Neuron (in vitro differentiated cells): ENCODE measurements around the gene TNFRSF6B.
"Not testable (repeated sequence)": the region's sequence is repeated elsewhere in the genome, so short reads cannot be mapped to it uniquely, and the experiment has no call there.

Experiments used
- H2AFZ ChIP-seq: one replicate; pipeline ENCODE4 v1.6.1; 2013; ENCODE audit warnings: low read depth, mild to moderate bottlenecking, inconsistent platforms, low read length, moderate library complexity
- H3K27me3 ChIP-seq: one replicate; pipeline ENCODE4 v1.6.1; 2013; ENCODE audit warnings: low read length; ENCODE audit not compliant: insufficient read depth
- H3K36me3 ChIP-seq: one replicate; pipeline ENCODE4 v1.6.1; 2013; ENCODE audit warnings: low read length; ENCODE audit not compliant: insufficient read depth
- H3K4me1 ChIP-seq: one replicate; pipeline ENCODE4 v1.6.1; 2013; ENCODE audit warnings: low read length; ENCODE audit not compliant: insufficient read depth
- H3K4me3 ChIP-seq: 2 replicates; pipeline ENCODE4 v1.5.1; 2013; ENCODE audit warnings: mild to moderate bottlenecking, low read length, moderate library complexity
- H3K9me3 ChIP-seq: one replicate; pipeline ENCODE4 v1.6.1; 2013; ENCODE audit warnings: low read length

Gene TNFRSF6B

GRCh38 chr20:63667858-63668257 is 28.6 kb upstream of the TNFRSF6B start:
- H2AFZ ChIP-seq: no peak overlapping the region
- no peaks in the 10 kb centered on the region for H3K27me3 ChIP-seq
- H3K36me3 ChIP-seq: peaks cover 44% of the 10 kb centered on the region
- no peaks in the 10 kb centered on the region for H3K9me3 ChIP-seq
- no peaks in the 10 kb centered on the region for H3K4me1 ChIP-seq
- no peak overlapping the region for H3K4me3 ChIP-seq

- Histone ChIP-seq H3K9me3 (no peaks in the 10 kb centered on the region), H3K4me1 (no peaks in the 10 kb centered on the region), H3K27me3 (no peaks in the 10 kb centered on the region), H3K36me3 (peaks cover 40% of the 10 kb centered on the region), H3K4me3 (no peak overlapping the region), H2AFZ (no peak overlapping the region)
Measured at GRCh38 chr20:63668351-63668750, 28.1 kb upstream of the TNFRSF6B start.

GRCh38 chr20:63671695-63672094 is 24.8 kb upstream of the TNFRSF6B start:
- H3K27me3 ChIP-seq, H3K4me1 ChIP-seq, H3K4me3 ChIP-seq, H2AFZ ChIP-seq, H3K9me3 ChIP-seq: not testable (repeated sequence)
- peaks cover 58% of the 10 kb centered on the region for H3K36me3 ChIP-seq

- Histone ChIP-seq H3K4me3 (no peak overlapping the region), H3K36me3 (peaks cover 51% of the 10 kb centered on the region), H3K9me3 (no peaks in the 10 kb centered on the region), H3K27me3 (no peaks in the 10 kb centered on the region), H3K4me1 (no peaks in the 10 kb centered on the region), H2AFZ (no peak overlapping the region)
Measured at GRCh38 chr20:63672666-63673065, 23.8 kb upstream of the TNFRSF6B start.

GRCh38 chr20:63673951-63674350 is 22.5 kb upstream of the TNFRSF6B start:
- Histone ChIP-seq H3K4me3 (no peak overlapping the region), H3K4me1 (no peaks in the 10 kb centered on the region), H3K9me3 (no peaks in the 10 kb centered on the region), H2AFZ (no peak overlapping the region), H3K27me3 (no peaks in the 10 kb centered on the region), H3K36me3 (peaks cover 52% of the 10 kb centered on the region)

DNA sequence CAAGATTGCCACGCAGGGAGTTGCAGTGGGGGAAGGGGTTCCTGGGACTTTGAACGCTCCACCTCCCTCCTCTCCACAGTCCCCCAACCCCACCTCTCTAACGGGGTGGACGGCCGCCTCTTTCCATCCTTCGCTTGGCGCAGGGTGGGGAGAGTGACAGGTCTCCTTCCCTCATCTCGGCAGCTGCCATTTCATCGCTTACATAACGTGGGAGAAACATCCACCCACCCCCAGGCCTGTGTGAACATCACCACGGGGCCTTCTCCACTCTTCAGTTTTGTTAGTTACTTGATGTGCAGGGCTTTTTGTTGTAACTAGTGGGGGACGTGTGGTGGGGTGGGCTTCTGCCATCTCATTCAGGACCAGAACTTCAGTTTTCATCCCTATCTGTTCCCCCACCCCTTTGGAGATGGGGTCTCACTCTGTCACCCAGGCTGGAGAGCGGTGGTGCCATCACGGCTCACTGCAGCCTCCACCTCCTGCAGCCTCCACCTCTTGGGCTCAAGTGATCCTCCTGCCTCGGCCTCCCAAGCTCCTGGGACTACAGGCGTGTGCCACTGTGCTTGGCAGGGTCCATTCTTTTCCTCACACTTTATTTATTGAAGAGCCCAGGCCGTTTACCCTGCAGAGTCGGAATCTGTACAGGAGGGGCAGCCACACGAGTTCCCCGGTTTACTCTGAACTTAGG is 20.6 kb upstream of the TNFRSF6B start:
- H3K36me3 ChIP-seq: peaks cover 55% of the 10 kb centered on the region
- no peaks in the 10 kb centered on the region for H3K4me1 ChIP-seq
- no peaks in the 10 kb centered on the region for H3K9me3 ChIP-seq
- no peak overlapping the region for H3K4me3 ChIP-seq
- no peaks in the 10 kb centered on the region for H3K27me3 ChIP-seq
- no peak overlapping the region for H2AFZ ChIP-seq

GRCh38 chr20:63678071-63678470 is 18.4 kb upstream of the TNFRSF6B start:
- Histone ChIP-seq H3K36me3 (peaks cover 53% of the 10 kb centered on the region), H3K4me3 (no peak overlapping the region)

GRCh38 chr20:63678667-63679465 is 17.6 kb upstream of the TNFRSF6B start:
- Histone ChIP-seq H2AFZ (no peak overlapping the region), H3K36me3 (peaks cover 50% of the 10 kb centered on the region), H3K4me1 (no peaks in the 10 kb centered on the region), H3K27me3 (no peaks in the 10 kb centered on the region), H3K4me3 (no peak overlapping the region), H3K9me3 (no peaks in the 10 kb centered on the region)

More at GRCh38 chr20:63678071-63678470, 18.4 kb upstream of the TNFRSF6B start:
- no peaks in the 10 kb centered on the region for H3K9me3 ChIP-seq
- no peak overlapping the region for H2AFZ ChIP-seq
- H3K4me1 ChIP-seq: no peaks in the 10 kb centered on the region
- H3K27me3 ChIP-seq: no peaks in the 10 kb centered on the region

DNA sequence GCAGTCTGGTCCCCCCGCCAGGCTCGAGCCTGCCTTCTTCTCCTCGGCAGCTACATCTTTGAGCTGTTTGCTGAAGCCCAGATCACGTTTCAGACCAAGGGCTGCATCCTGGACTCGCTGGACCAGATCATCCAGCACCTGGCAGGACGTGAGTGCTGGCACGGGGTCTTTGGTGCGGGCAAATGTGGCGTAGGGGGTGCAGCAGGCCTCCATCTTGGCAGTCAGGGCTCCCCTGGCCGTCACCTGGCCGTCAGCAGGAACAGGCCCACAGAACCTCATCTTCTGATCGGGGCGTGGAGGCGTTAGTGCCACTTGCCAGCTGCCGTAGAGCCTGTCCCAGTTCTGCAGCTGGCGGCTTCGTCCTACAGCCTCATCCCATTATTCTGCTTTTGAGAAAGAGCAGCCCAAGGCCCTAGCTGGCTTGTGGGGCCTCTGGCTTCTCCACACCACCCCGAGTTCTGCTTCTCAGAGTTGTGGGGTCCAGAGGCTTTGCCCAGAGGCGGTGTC is 16.6 kb upstream of the TNFRSF6B start:
- no peaks in the 10 kb centered on the region for H3K4me1 ChIP-seq
- H3K9me3 ChIP-seq: no peaks in the 10 kb centered on the region
- no peak overlapping the region for H3K4me3 ChIP-seq
- H3K27me3 ChIP-seq: no peaks in the 10 kb centered on the region
- H2AFZ ChIP-seq: no peak overlapping the region
- peaks cover 42% of the 10 kb centered on the region for H3K36me3 ChIP-seq

DNA sequence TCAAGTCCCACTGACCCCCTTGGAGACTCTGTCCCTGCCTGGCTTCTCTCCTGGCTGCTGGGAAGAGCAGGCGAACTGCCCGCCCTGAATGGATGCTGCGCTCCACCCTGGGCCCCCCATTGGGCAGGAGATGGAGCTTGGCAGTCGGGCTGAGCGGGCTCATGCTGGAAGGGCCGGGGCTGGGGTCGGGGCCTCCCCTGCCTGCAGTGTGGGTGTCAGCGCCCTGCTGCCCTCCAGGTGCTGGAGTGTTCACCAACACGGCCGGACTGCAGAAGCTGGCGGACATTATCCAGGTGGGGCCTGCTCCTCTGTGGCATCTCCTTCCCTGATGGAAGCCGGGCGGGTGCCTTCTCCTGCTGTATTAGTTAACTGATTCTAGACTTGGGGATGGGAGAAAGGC is 16.0 kb upstream of the TNFRSF6B start:
- Histone ChIP-seq H2AFZ (no peak overlapping the region), H3K36me3 (peaks cover 38% of the 10 kb centered on the region), H3K27me3 (no peaks in the 10 kb centered on the region), H3K9me3 (no peaks in the 10 kb centered on the region), H3K4me1 (no peaks in the 10 kb centered on the region), H3K4me3 (no peak overlapping the region)

GRCh38 chr20:63680857-63681608 is 15.4 kb upstream of the TNFRSF6B start:
- H3K9me3 ChIP-seq: no peaks in the 10 kb centered on the region
- H3K36me3 ChIP-seq: peaks cover 32% of the 10 kb centered on the region
- H3K27me3 ChIP-seq: no peaks in the 10 kb centered on the region

DNA sequence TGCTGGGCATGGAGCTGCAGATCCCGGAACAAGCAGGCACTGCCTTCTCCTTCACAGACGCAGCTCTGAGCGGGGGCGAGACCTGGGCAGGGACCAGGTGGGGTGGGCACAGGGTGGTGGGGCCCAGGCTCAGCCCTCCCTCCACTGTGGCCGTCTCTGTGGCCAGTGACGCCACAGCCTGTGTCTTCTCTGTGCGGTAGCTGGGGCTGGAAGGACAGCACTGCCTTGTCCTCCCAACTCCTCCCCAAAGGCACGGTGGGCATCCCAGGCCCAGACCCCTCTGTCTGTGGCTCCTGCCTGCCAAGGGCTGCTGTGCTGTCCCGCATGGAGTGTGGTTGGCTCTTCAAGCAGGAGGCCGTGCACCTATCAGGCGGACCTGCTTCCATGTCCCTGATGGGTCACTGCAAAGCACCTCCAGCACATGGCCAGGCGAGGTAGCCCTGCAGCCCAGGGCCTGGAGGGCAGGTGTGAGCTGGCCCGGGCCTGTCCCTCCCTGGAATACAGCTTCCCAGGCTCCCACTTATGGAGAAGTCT is 14.8 kb upstream of the TNFRSF6B start:
- H3K36me3 ChIP-seq: peaks cover 28% of the 10 kb centered on the region
- no peak overlapping the region for H2AFZ ChIP-seq
- H3K27me3 ChIP-seq: no peaks in the 10 kb centered on the region
- no peak overlapping the region for H3K4me3 ChIP-seq
- no peaks in the 10 kb centered on the region for H3K9me3 ChIP-seq
- H3K4me1 ChIP-seq: peaks cover 8% of the 10 kb centered on the region

More at GRCh38 chr20:63680857-63681608, 15.4 kb upstream of the TNFRSF6B start:
- no peak overlapping the region for H2AFZ ChIP-seq
- H3K4me3 ChIP-seq: no peak overlapping the region
- peaks cover 2% of the 10 kb centered on the region for H3K4me1 ChIP-seq
